Measurements from ENCODE around the gene TOX2. TPM values are rescaled to one million over a fixed set of nuclear protein-coding genes. Genes with fewer than 3 reads are reported as not detected.

Gene TOX2
- total RNA-seq, 1 donor from 2014 or later: 0.16 TPM

- H3K4me2 ChIP-seq (ENCODE audit: low read length): no peak overlapping the region
- peaks cover 4% of the 10 kb centered on the region for H3K79me2 ChIP-seq (ENCODE audit: insufficient read depth, low read length)
- H4K20me1 ChIP-seq (ENCODE audit: insufficient read depth, low read length): peaks cover 32% of the 10 kb centered on the region
- no peaks in the 10 kb centered on the region for H3K27me3 ChIP-seq (ENCODE audit: insufficient read depth, low read length)
- no peaks in the 10 kb centered on the region for H3K9me3 ChIP-seq (ENCODE audit: insufficient read depth, low read depth, low read length)
- H3K4me1 ChIP-seq (ENCODE audit: insufficient read depth, low read length): peaks cover 44% of the 10 kb centered on the region
- H3K27ac ChIP-seq (ENCODE audit: low read depth, low read length): no peak overlapping the region
- TF ChIP-seq CTCF (IDR thresholded peaks at IDR 0.05; ENCODE audit: insufficient read depth, low read depth, low read length) (no peak), EZH2 (IDR thresholded peaks at IDR 0.05; ENCODE audit: insufficient read depth, low read length) (no peak)
- no peak for FAIRE-seq
- peaks cover 47% of the 10 kb centered on the region for H3K27me3 Mint-ChIP-seq (ENCODE audit: low read depth, unreplicated experiment)
- no peak overlapping the region for H3K27ac Mint-ChIP-seq (ENCODE audit: unreplicated experiment)
- no peaks in the 10 kb centered on the region for H3K9me3 Mint-ChIP-seq (ENCODE audit: unreplicated experiment)
- no peak for DNase-seq (ENCODE audit: low read depth)
- H3K4me1 Mint-ChIP-seq (ENCODE audit: low read depth, unreplicated experiment): peaks cover 14% of the 10 kb centered on the region
- no peak overlapping the region for H3K9ac ChIP-seq (ENCODE audit: low read length)
- H3K4me3 ChIP-seq (ENCODE audit: insufficient read depth, low read depth, low read length): no peak overlapping the region
- H3K36me3 ChIP-seq (ENCODE audit: insufficient read depth, low read length): no peaks in the 10 kb centered on the region
- no peaks in the 10 kb centered on the region for H3K36me3 Mint-ChIP-seq (ENCODE audit: low read depth, unreplicated experiment)
- no peak overlapping the region for H3K4me3 Mint-ChIP-seq (ENCODE audit: unreplicated experiment)
- H2AFZ ChIP-seq (ENCODE audit: low read depth, low read length): no peak overlapping the region
Measured at GRCh38 chr20:43940518-43941225, 26.0 kb downstream of the TOX2 start.

- Mint-ChIP-seq H3K4me1 (ENCODE audit: low read depth, unreplicated experiment) (peaks cover 14% of the 10 kb centered on the region), H3K4me3 (ENCODE audit: unreplicated experiment) (no peak overlapping the region), H3K27me3 (ENCODE audit: low read depth, unreplicated experiment) (peaks cover 48% of the 10 kb centered on the region), H3K36me3 (ENCODE audit: low read depth, unreplicated experiment) (no peaks in the 10 kb centered on the region), H3K9me3 (ENCODE audit: unreplicated experiment) (no peaks in the 10 kb centered on the region), H3K27ac (ENCODE audit: unreplicated experiment) (no peak overlapping the region)
- no peak for DNase-seq (ENCODE audit: low read depth)
- H3K9me3 ChIP-seq (ENCODE audit: insufficient read depth, low read depth, low read length): no peaks in the 10 kb centered on the region
- peaks cover 23% of the 10 kb centered on the region for H4K20me1 ChIP-seq (ENCODE audit: insufficient read depth, low read length)
- H3K4me1 ChIP-seq (ENCODE audit: insufficient read depth, low read length): peaks cover 44% of the 10 kb centered on the region
- FAIRE-seq: no peak
- no peak for TF ChIP-seq EZH2 (IDR thresholded peaks at IDR 0.05; ENCODE audit: insufficient read depth, low read length)
- no peak for TF ChIP-seq CTCF (IDR thresholded peaks at IDR 0.05; ENCODE audit: insufficient read depth, low read depth, low read length)
- H3K36me3 ChIP-seq (ENCODE audit: insufficient read depth, low read length): no peaks in the 10 kb centered on the region
- H3K79me2 ChIP-seq (ENCODE audit: insufficient read depth, low read length): no peaks in the 10 kb centered on the region
- H3K27me3 ChIP-seq (ENCODE audit: insufficient read depth, low read length): no peaks in the 10 kb centered on the region
- H3K4me2 ChIP-seq (ENCODE audit: low read length): peak overlapping the region; percentile 53
- H3K27ac ChIP-seq (ENCODE audit: low read depth, low read length): no peak overlapping the region
- H3K4me3 ChIP-seq (ENCODE audit: insufficient read depth, low read depth, low read length): no peak overlapping the region
- no peak overlapping the region for H2AFZ ChIP-seq (ENCODE audit: low read depth, low read length)
- H3K9ac ChIP-seq (ENCODE audit: low read length): no peak overlapping the region
Measured at GRCh38 chr20:43941476-43942200, 27.0 kb downstream of the TOX2 start.

- Histone ChIP-seq H3K9me3 (ENCODE audit: insufficient read depth, low read depth, low read length) (no peaks in the 10 kb centered on the region), H3K9ac (ENCODE audit: low read length) (no peak overlapping the region), H3K4me1 (ENCODE audit: insufficient read depth, low read length) (peaks cover 44% of the 10 kb centered on the region), H4K20me1 (ENCODE audit: insufficient read depth, low read length) (peaks cover 20% of the 10 kb centered on the region), H3K27me3 (ENCODE audit: insufficient read depth, low read length) (no peaks in the 10 kb centered on the region), H3K27ac (ENCODE audit: low read depth, low read length) (no peak overlapping the region), H3K4me3 (ENCODE audit: insufficient read depth, low read depth, low read length) (no peak overlapping the region), H3K36me3 (ENCODE audit: insufficient read depth, low read length) (no peaks in the 10 kb centered on the region), H3K4me2 (ENCODE audit: low read length) (peak overlapping the region; percentile 53), H3K79me2 (ENCODE audit: insufficient read depth, low read length) (no peaks in the 10 kb centered on the region), H2AFZ (ENCODE audit: low read depth, low read length) (no peak overlapping the region)
- no peak for FAIRE-seq
- no peaks in the 10 kb centered on the region for H3K9me3 Mint-ChIP-seq (ENCODE audit: unreplicated experiment)
- no peak for DNase-seq (ENCODE audit: low read depth)
- peaks cover 44% of the 10 kb centered on the region for H3K27me3 Mint-ChIP-seq (ENCODE audit: low read depth, unreplicated experiment)
- H3K4me3 Mint-ChIP-seq (ENCODE audit: unreplicated experiment): no peak overlapping the region
- H3K36me3 Mint-ChIP-seq (ENCODE audit: low read depth, unreplicated experiment): no peaks in the 10 kb centered on the region
- no peak overlapping the region for H3K27ac Mint-ChIP-seq (ENCODE audit: unreplicated experiment)
- H3K4me1 Mint-ChIP-seq (ENCODE audit: low read depth, unreplicated experiment): peaks cover 14% of the 10 kb centered on the region
- TF ChIP-seq CTCF (IDR thresholded peaks at IDR 0.05; ENCODE audit: insufficient read depth, low read depth, low read length) (no peak), EZH2 (IDR thresholded peaks at IDR 0.05; ENCODE audit: insufficient read depth, low read length) (no peak)
Measured at GRCh38 chr20:43942201-43942590, 27.5 kb downstream of the TOX2 start.
